ENCODE measurements around the gene PILRB. TPM values are rescaled to one million over a fixed set of nuclear protein-coding genes. Genes with fewer than 3 reads are reported as not detected.
"Not testable (repeated sequence)": the region's sequence is repeated elsewhere in the genome, so short reads cannot be mapped to it uniquely, and the experiment has no call there.

PILRB gene
- total RNA-seq, 2 donors from 2014 or later: 63.3 to 65.6 TPM

- WGBS, 2 donors: 88 to 90% methylated on average over 3 of the region's 3 CpGs
- no peak for ATAC-seq
- intact Hi-C loops (cut with DNase I): no loop called here
These were observed 2.4 kb downstream of the PILRB start for GRCh38 chr7:100360135-100360854.

GRCh38 chr7:100363098-100363497, 5.2 kb downstream of the PILRB start:
- no peaks in the 10 kb centered on the region for H3K9me3 ChIP-seq
- ATAC-seq: no peak
- TF ChIP-seq CTCF (IDR thresholded peaks at IDR 0.05): no peak
- TF ChIP-seq POLR2A (IDR thresholded peaks at IDR 0.05): no peak
- no peak overlapping the region for H3K27ac ChIP-seq
- peaks cover 0 to 19% of the 10 kb centered on the region in 2 donors for H3K36me3 ChIP-seq (replicated peaks in 1 of 2; ENCODE audit: insufficient read depth in 1 of 2, low read depth in 2 of 2)
- intact Hi-C loops (cut with DNase I): no loop called here
- no peaks in the 10 kb centered on the region for H3K4me1 ChIP-seq
- no peaks in the 10 kb centered on the region for H3K27me3 ChIP-seq
- no peak for DNase-seq
- H3K4me3 ChIP-seq: no peak overlapping the region

More at GRCh38 chr7:100360135-100360854, 2.4 kb downstream of the PILRB start:
- TF ChIP-seq CTCF (IDR thresholded peaks at IDR 0.05): no peak
- TF ChIP-seq POLR2A (IDR thresholded peaks at IDR 0.05): no peak
- H3K4me1 ChIP-seq: no peaks in the 10 kb centered on the region
- H3K36me3 ChIP-seq (replicated peaks in 1 of 2; ENCODE audit: insufficient read depth in 1 of 2, low read depth in 2 of 2): peaks cover 4 to 22% of the 10 kb centered on the region in 2 donors
- no peaks in the 10 kb centered on the region for H3K9me3 ChIP-seq
- no peak overlapping the region for H3K4me3 ChIP-seq
- DNase-seq: no peak
- no peak overlapping the region for H3K27ac ChIP-seq
- no peaks in the 10 kb centered on the region for H3K27me3 ChIP-seq

GRCh38 chr7:100363797-100364196, 5.9 kb downstream of the PILRB start:
- H3K4me1 ChIP-seq; H3K27ac ChIP-seq; intact Hi-C loops (cut with DNase I); DNase-seq; ATAC-seq; H3K9me3 ChIP-seq; H3K27me3 ChIP-seq; H3K4me3 ChIP-seq: not testable (repeated sequence)
- H3K36me3 ChIP-seq (replicated peaks in 1 of 2; ENCODE audit: insufficient read depth in 1 of 2, low read depth in 2 of 2): peaks cover 0 to 19% of the 10 kb centered on the region in 2 donors
- WGBS, 2 donors: 90 to 96% methylated on average over 7 of the region's 7 CpGs

- H3K27me3 ChIP-seq: no peaks in the 10 kb centered on the region
- TF ChIP-seq CTCF (IDR thresholded peaks at IDR 0.05): no peak
- no peak for TF ChIP-seq POLR2A (IDR thresholded peaks at IDR 0.05)
These were observed 6.6 kb downstream of the PILRB start for GRCh38 chr7:100364480-100364879.

GRCh38 chr7:100365998-100366367, 8.1 kb downstream of the PILRB start:
- ATAC-seq; DNase-seq; H3K9me3 ChIP-seq; H3K27me3 ChIP-seq; intact Hi-C loops (cut with DNase I); H3K4me1 ChIP-seq; H3K36me3 ChIP-seq (replicated peaks in 1 of 2; ENCODE audit: insufficient read depth in 1 of 2, low read depth in 2 of 2); H3K27ac ChIP-seq; H3K4me3 ChIP-seq: not testable (repeated sequence)
- 93 to 97% methylated on average over 7 of the region's 7 CpGs for WGBS, 2 donors

More at GRCh38 chr7:100364480-100364879, 6.6 kb downstream of the PILRB start:
- Histone ChIP-seq H3K36me3 (replicated peaks in 1 of 2; ENCODE audit: insufficient read depth in 1 of 2, low read depth in 2 of 2) (peaks cover 0 to 13% of the 10 kb centered on the region in 2 donors), H3K9me3 (no peaks in the 10 kb centered on the region), H3K4me1 (no peaks in the 10 kb centered on the region), H3K4me3 (no peak overlapping the region), H3K27ac (no peak overlapping the region)
- 73 to 77% methylated on average over 6 of the region's 6 CpGs for WGBS, 2 donors
- no peak for ATAC-seq
- intact Hi-C loops (cut with DNase I): no loop called here
- no peak for DNase-seq

All from body of pancreas (tissue), 4 donors.